Measurements from ENCODE around the gene THOC2.

THOC2 gene

DNA sequence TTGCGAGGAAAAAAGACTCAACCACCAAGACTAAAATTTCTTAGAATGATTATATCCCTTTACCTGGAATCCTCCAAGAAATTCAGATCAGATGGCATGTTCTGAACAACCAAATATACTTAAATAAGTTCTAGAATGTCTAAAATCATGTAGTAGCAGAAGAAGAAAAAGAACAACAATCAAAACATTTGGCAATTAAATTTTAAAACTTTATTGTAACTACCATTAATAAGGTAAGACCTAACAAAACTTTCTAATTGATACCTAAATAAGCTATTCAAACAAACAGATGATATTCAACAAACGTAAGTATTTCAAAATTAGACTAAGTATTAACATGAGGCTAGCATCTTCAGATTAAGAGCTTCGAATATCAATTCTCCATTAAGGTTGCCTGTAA lies 4.3 kb downstream of the THOC2 start:
- TF ChIP-seq TAF1 (IDR thresholded peaks at IDR 0.05; ENCODE audit: borderline replicate concordance, insufficient read depth, low read length) (no peak), SIN3A (IDR thresholded peaks at IDR 0.05; ENCODE audit: borderline replicate concordance, insufficient read depth, low read length) (no peak), POLR2AphosphoS5 (IDR thresholded peaks at IDR 0.05; ENCODE audit: low read depth, low read length) (no peak), REST (IDR thresholded peaks at IDR 0.05; ENCODE audit: insufficient read depth in 1 of 2, low read depth in 2 of 2, low read length in 2 of 2) (no peak), FOXP2 (optimal IDR thresholded peaks at IDR 0.05; ENCODE audit: borderline replicate concordance, extremely low read depth, extremely low read length, insufficient read depth) (no peak)

DNA sequence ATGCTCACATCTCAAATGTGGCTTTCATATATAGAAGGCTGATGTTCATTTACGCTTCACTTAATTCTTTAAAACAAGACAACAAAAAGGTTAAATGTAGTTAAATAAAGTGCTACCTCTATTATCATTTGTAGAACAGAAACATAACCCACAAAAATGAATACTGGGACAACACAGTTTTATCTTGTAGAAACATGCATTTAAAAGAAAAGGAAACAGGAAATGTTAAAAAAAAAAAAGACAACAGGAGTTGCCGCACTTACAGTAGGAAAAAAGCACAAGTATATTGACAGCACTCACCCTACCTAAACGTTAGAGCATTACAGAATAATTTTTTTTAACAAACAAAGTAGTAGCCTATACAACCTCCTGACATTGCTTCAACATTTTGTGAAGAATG lies 4.8 kb downstream of the THOC2 start:
- TF ChIP-seq FOXP2 (optimal IDR thresholded peaks at IDR 0.05; ENCODE audit: borderline replicate concordance, extremely low read depth, extremely low read length, insufficient read depth) = no peak
- TF ChIP-seq REST (IDR thresholded peaks at IDR 0.05; ENCODE audit: insufficient read depth in 1 of 2, low read depth in 2 of 2, low read length in 2 of 2) = no peak
- TF ChIP-seq POLR2AphosphoS5 (IDR thresholded peaks at IDR 0.05; ENCODE audit: low read depth, low read length) = no peak
- no peak for TF ChIP-seq SIN3A (IDR thresholded peaks at IDR 0.05; ENCODE audit: borderline replicate concordance, insufficient read depth, low read length)
- no peak for TF ChIP-seq TAF1 (IDR thresholded peaks at IDR 0.05; ENCODE audit: borderline replicate concordance, insufficient read depth, low read length)

- no peak for TF ChIP-seq TAF1 (IDR thresholded peaks at IDR 0.05; ENCODE audit: borderline replicate concordance, insufficient read depth, low read length)
- no peak for TF ChIP-seq SIN3A (IDR thresholded peaks at IDR 0.05; ENCODE audit: borderline replicate concordance, insufficient read depth, low read length)
- no peak for TF ChIP-seq POLR2AphosphoS5 (IDR thresholded peaks at IDR 0.05; ENCODE audit: low read depth, low read length)
- TF ChIP-seq REST (IDR thresholded peaks at IDR 0.05; ENCODE audit: insufficient read depth in 1 of 2, low read depth in 2 of 2, low read length in 2 of 2) = no peak
- TF ChIP-seq FOXP2 (optimal IDR thresholded peaks at IDR 0.05; ENCODE audit: borderline replicate concordance, extremely low read depth, extremely low read length, insufficient read depth) = no peak
These were observed 12.4 kb downstream of the THOC2 start for GRCh38 chrX:123720486-123720885.

DNA sequence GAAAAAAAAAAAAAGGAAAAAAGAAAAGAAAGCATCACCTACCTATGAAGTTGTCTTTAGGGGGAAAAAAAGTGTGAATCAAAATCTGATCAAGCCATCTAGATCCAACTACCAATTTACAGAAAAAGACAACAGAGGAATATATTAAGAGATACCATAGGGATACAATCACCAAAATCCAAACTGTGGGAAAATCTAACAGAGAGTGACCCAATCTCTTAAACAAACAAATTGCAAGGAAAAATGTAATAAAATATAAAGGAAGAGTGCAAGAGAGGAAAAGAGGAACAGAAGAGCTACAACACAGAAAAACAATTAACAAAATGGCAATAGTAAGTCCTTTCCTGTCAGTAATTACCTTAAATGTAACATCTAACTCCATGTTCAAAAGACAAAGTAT lies 19.0 kb downstream of the THOC2 start:
- no peak for TF ChIP-seq REST (IDR thresholded peaks at IDR 0.05; ENCODE audit: insufficient read depth in 1 of 2, low read depth in 2 of 2, low read length in 2 of 2)
- TF ChIP-seq POLR2AphosphoS5 (IDR thresholded peaks at IDR 0.05; ENCODE audit: low read depth, low read length) = no peak
- TF ChIP-seq SIN3A (IDR thresholded peaks at IDR 0.05; ENCODE audit: borderline replicate concordance, insufficient read depth, low read length) = no peak
- TF ChIP-seq TAF1 (IDR thresholded peaks at IDR 0.05; ENCODE audit: borderline replicate concordance, insufficient read depth, low read length) = no peak
- no peak for TF ChIP-seq FOXP2 (optimal IDR thresholded peaks at IDR 0.05; ENCODE audit: borderline replicate concordance, extremely low read depth, extremely low read length, insufficient read depth)

GRCh38 chrX:123713434-123713833 lies 19.4 kb downstream of the THOC2 start:
- no peak for TF ChIP-seq POLR2AphosphoS5 (IDR thresholded peaks at IDR 0.05; ENCODE audit: low read depth, low read length)
- no peak for TF ChIP-seq REST (IDR thresholded peaks at IDR 0.05; ENCODE audit: insufficient read depth in 1 of 2, low read depth in 2 of 2, low read length in 2 of 2)
- no peak for TF ChIP-seq TAF1 (IDR thresholded peaks at IDR 0.05; ENCODE audit: borderline replicate concordance, insufficient read depth, low read length)
- TF ChIP-seq SIN3A (IDR thresholded peaks at IDR 0.05; ENCODE audit: borderline replicate concordance, insufficient read depth, low read length) = no peak
- no peak for TF ChIP-seq FOXP2 (optimal IDR thresholded peaks at IDR 0.05; ENCODE audit: borderline replicate concordance, extremely low read depth, extremely low read length, insufficient read depth)

All from PFSK-1 (cell line).